ENCODE results near the gene GIPR.

The GIPR gene

DNA sequence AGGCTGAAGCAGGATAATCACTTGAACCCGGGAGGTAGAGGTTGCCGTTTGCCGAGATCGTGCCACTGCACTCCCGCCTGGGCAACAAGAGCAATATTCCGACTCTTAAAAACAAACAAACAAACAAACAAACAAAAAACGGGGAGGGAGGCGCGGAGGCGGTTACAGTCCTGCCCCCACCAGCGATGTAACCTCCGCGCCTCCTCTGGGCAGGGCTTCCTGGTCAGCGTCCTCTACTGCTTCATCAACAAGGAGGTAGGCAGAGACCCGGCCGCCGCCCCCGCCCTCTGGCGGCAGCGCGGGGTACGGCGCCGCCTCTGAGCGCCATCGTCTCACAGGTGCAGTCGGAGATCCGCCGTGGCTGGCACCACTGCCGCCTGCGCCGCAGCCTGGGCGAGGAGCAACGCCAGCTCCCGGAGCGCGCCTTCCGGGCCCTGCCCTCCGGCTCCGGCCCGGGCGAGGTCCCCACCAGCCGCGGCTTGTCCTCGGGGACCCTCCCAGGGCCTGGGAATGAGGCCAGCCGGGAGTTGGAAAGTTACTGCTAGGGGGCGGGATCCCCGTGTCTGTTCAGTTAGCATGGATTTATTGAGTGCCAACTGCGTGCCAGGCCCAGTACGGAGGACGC is 13.5 kb downstream of the GIPR start:
- TF ChIP-seq ZBTB7A (IDR thresholded peaks at IDR 0.05; ENCODE audit: low read depth) (no peak), EP300 (IDR thresholded peaks at IDR 0.05; ENCODE audit: borderline replicate concordance) (peak; percentile 51; the same call in 1 of the 2 replicates), TCF12 (IDR thresholded peaks at IDR 0.05; ENCODE audit: low read depth) (peak; percentile 73), EGR1 (IDR thresholded peaks at IDR 0.05) (peak; percentile 61), CREB1 (IDR thresholded peaks at IDR 0.05; ENCODE audit: low read depth) (no peak), USF1 (IDR thresholded peaks at IDR 0.05) (peak; percentile 49; the same call in 1 of the 2 replicates), TEAD4 (IDR thresholded peaks at IDR 0.05) (peak; percentile 45; the same call in 1 of the 2 replicates), NFIC (IDR thresholded peaks at IDR 0.05) (peak; percentile 69; the same call in 1 of the 2 replicates), CEBPB (IDR thresholded peaks at IDR 0.05) (no peak), YY1 (IDR thresholded peaks at IDR 0.05; ENCODE audit: low read depth) (peak; percentile 74), FOXM1 (IDR thresholded peaks at IDR 0.05; ENCODE audit: borderline replicate concordance, low read depth) (no peak), RAD21 (IDR thresholded peaks at IDR 0.05; ENCODE audit: low read depth) (peak; percentile 61), TAF1 (IDR thresholded peaks at IDR 0.05; ENCODE audit: low read depth) (0 out of 2 replicates have a peak, but pooled peaks have one; percentile 42)
- TF ChIP-seq, protein P1, sequence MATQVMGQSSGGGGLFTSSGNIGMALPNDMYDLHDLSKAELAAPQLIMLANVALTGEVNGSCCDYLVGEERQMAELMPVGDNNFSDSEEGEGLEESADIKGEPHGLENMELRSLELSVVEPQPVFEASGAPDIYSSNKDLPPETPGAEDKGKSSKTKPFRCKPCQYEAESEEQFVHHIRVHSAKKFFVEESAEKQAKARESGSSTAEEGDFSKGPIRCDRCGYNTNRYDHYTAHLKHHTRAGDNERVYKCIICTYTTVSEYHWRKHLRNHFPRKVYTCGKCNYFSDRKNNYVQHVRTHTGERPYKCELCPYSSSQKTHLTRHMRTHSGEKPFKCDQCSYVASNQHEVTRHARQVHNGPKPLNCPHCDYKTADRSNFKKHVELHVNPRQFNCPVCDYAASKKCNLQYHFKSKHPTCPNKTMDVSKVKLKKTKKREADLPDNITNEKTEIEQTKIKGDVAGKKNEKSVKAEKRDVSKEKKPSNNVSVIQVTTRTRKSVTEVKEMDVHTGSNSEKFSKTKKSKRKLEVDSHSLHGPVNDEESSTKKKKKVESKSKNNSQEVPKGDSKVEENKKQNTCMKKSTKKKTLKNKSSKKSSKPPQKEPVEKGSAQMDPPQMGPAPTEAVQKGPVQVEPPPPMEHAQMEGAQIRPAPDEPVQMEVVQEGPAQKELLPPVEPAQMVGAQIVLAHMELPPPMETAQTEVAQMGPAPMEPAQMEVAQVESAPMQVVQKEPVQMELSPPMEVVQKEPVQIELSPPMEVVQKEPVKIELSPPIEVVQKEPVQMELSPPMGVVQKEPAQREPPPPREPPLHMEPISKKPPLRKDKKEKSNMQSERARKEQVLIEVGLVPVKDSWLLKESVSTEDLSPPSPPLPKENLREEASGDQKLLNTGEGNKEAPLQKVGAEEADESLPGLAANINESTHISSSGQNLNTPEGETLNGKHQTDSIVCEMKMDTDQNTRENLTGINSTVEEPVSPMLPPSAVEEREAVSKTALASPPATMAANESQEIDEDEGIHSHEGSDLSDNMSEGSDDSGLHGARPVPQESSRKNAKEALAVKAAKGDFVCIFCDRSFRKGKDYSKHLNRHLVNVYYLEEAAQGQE (IDR thresholded peaks at IDR 0.05; ENCODE audit: low read depth) = 0 out of 2 replicates have a peak, but pooled peaks have one; percentile 26
- TF ChIP-seq, protein P2, sequence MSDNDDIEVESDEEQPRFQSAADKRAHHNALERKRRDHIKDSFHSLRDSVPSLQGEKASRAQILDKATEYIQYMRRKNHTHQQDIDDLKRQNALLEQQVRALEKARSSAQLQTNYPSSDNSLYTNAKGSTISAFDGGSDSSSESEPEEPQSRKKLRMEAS (IDR thresholded peaks at IDR 0.05) = peak; percentile 62; the same call in 1 of the 2 replicates

DNA sequence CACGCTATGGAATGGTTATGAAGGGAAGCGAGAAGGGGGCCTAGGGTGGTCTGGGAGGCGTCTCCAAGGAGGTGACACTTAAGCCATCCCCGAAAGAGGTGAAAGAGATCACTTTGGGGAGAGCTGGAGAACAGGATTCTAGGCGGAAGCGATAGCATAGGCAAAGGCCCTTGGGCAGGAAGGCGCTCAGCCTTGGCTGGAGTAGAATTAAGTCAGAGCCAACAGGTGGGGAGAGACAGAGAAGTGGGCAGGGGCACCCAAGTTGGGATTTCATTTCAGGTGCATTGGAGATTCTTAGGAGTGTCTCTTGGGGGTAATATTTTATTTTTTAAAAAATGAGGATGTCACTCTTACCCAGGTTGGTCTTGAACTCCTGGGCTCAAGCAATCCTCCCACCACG is 14.1 kb downstream of the GIPR start:
- no peak for TF ChIP-seq ZBTB7A (IDR thresholded peaks at IDR 0.05; ENCODE audit: low read depth)
- no peak for TF ChIP-seq CEBPB (IDR thresholded peaks at IDR 0.05)
- no peak for TF ChIP-seq YY1 (IDR thresholded peaks at IDR 0.05; ENCODE audit: low read depth)
- TF ChIP-seq, protein P2 (IDR thresholded peaks at IDR 0.05) = no peak
- TF ChIP-seq TCF12 (IDR thresholded peaks at IDR 0.05; ENCODE audit: low read depth) = no peak
- no peak for TF ChIP-seq CREB1 (IDR thresholded peaks at IDR 0.05; ENCODE audit: low read depth)
- no peak for TF ChIP-seq TAF1 (IDR thresholded peaks at IDR 0.05; ENCODE audit: low read depth)
- TF ChIP-seq, protein P1 (IDR thresholded peaks at IDR 0.05; ENCODE audit: low read depth) = no peak
- TF ChIP-seq RAD21 (IDR thresholded peaks at IDR 0.05; ENCODE audit: low read depth) = no peak
- no peak for TF ChIP-seq TEAD4 (IDR thresholded peaks at IDR 0.05)
- no peak for TF ChIP-seq FOXM1 (IDR thresholded peaks at IDR 0.05; ENCODE audit: borderline replicate concordance, low read depth)
- TF ChIP-seq NFIC (IDR thresholded peaks at IDR 0.05) = no peak
- no peak for TF ChIP-seq USF1 (IDR thresholded peaks at IDR 0.05)
- no peak for TF ChIP-seq EGR1 (IDR thresholded peaks at IDR 0.05)
- no peak for TF ChIP-seq EP300 (IDR thresholded peaks at IDR 0.05; ENCODE audit: borderline replicate concordance)

- TF ChIP-seq RAD21 (IDR thresholded peaks at IDR 0.05; ENCODE audit: low read depth) (no peak), EP300 (IDR thresholded peaks at IDR 0.05; ENCODE audit: borderline replicate concordance) (no peak), ZBTB7A (IDR thresholded peaks at IDR 0.05; ENCODE audit: low read depth) (no peak), TEAD4 (IDR thresholded peaks at IDR 0.05) (no peak), CREB1 (IDR thresholded peaks at IDR 0.05; ENCODE audit: low read depth) (no peak), YY1 (IDR thresholded peaks at IDR 0.05; ENCODE audit: low read depth) (no peak), USF1 (IDR thresholded peaks at IDR 0.05) (no peak), NFIC (IDR thresholded peaks at IDR 0.05) (no peak), EGR1 (IDR thresholded peaks at IDR 0.05) (no peak), FOXM1 (IDR thresholded peaks at IDR 0.05; ENCODE audit: borderline replicate concordance, low read depth) (no peak), TAF1 (IDR thresholded peaks at IDR 0.05; ENCODE audit: low read depth) (no peak), CEBPB (IDR thresholded peaks at IDR 0.05) (no peak), TCF12 (IDR thresholded peaks at IDR 0.05; ENCODE audit: low read depth) (no peak)
- TF ChIP-seq, protein P2 (IDR thresholded peaks at IDR 0.05) = no peak
- TF ChIP-seq, protein P1 (IDR thresholded peaks at IDR 0.05; ENCODE audit: low read depth) = no peak
Observed at GRCh38 chr19:45682908-45683307, 14.9 kb downstream of the GIPR start.

All from Ishikawa (cell line).